Stimulated activated CD8-positive, alpha-beta memory T cell treated with anti-CD3 and anti-CD28 coated beads, Interleukin-7, amount 100 ng/mL, for 1 hour (primary cell): ENCODE measurements around the gene GALNS.
"Not testable (repeated sequence)": the region's sequence is repeated elsewhere in the genome, so short reads cannot be mapped to it uniquely, and the experiment has no call there.

Source experiments
- DNase-seq, 2 donors: peaks; one replicate each; pipeline ENCODE4 v3.0.0-alpha.2; 2020; ENCODE audit warnings: low read depth in 2 of 2

GALNS gene

GRCh38 chr16:88783391-88784073, 73.2 kb downstream of the GALNS start:
- DNase-seq = no peak

- no peak for DNase-seq
Observed at GRCh38 chr16:88782454-88783390, 74.0 kb downstream of the GALNS start.

GRCh38 chr16:88781140-88782077, 75.3 kb downstream of the GALNS start:
- DNase-seq = peak in 1 of 2 donors; percentile 41

- DNase-seq = no peak
Observed at GRCh38 chr16:88780142-88781062, 76.3 kb downstream of the GALNS start.

GRCh38 chr16:88779406-88780141, 77.2 kb downstream of the GALNS start:
- no peak for DNase-seq

- DNase-seq = no peak
Observed at GRCh38 chr16:88778541-88779065, 78.1 kb downstream of the GALNS start.

- no peak for DNase-seq
Observed at GRCh38 chr16:88778271-88778525, 78.5 kb downstream of the GALNS start.

- no peak for DNase-seq
Observed at GRCh38 chr16:88777471-88778270, 79.1 kb downstream of the GALNS start.

GRCh38 chr16:88775825-88776224, 80.9 kb downstream of the GALNS start:
- no peak for DNase-seq

- no peak for DNase-seq
Observed at GRCh38 chr16:88774544-88775393, 82.0 kb downstream of the GALNS start.

GRCh38 chr16:88773812-88774291, 82.9 kb downstream of the GALNS start:
- DNase-seq = no peak

GRCh38 chr16:88772871-88773811, 83.6 kb downstream of the GALNS start:
- DNase-seq = no peak

- DNase-seq = not testable (repeated sequence)
Observed at GRCh38 chr16:88771781-88772180, 85.0 kb downstream of the GALNS start.

GRCh38 chr16:88771294-88771772, 85.4 kb downstream of the GALNS start:
- no peak for DNase-seq

GRCh38 chr16:88770461-88771293, 86.1 kb downstream of the GALNS start:
- DNase-seq = no peak
